ENCODE results near the gene RASSF8. TPM values are rescaled to one million over a fixed set of nuclear protein-coding genes. Genes with fewer than 3 reads are reported as not detected.

The RASSF8 gene
- total RNA-seq, 4 donors from 2014 or later = 32.0 to 79.5 (median 50.8) TPM

DNA sequence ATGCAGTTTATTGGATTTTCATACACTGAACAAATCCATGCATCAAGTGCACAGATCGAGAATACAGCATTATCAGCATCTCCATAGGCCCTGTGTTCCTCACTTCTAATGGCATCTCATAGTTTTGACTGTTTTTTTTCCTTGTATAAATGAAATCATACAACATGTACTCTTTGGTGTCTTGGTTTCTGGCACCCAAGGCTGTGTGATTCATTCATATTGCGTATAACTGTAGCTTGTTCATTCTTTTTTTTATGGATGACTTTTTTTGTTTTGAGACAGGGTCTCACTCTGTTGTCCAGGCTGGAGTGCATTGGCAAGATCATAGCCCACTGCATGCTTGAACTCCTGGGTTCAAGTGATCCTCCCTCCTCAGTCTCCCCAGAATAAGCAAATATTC lies 14.3 kb downstream of the RASSF8 start:
- DNase-seq (ENCODE audit: low spot score) (no peak), ATAC-seq (ENCODE audit: low FRiP score) (peak; percentile 42)
- TF ChIP-seq, protein P1, sequence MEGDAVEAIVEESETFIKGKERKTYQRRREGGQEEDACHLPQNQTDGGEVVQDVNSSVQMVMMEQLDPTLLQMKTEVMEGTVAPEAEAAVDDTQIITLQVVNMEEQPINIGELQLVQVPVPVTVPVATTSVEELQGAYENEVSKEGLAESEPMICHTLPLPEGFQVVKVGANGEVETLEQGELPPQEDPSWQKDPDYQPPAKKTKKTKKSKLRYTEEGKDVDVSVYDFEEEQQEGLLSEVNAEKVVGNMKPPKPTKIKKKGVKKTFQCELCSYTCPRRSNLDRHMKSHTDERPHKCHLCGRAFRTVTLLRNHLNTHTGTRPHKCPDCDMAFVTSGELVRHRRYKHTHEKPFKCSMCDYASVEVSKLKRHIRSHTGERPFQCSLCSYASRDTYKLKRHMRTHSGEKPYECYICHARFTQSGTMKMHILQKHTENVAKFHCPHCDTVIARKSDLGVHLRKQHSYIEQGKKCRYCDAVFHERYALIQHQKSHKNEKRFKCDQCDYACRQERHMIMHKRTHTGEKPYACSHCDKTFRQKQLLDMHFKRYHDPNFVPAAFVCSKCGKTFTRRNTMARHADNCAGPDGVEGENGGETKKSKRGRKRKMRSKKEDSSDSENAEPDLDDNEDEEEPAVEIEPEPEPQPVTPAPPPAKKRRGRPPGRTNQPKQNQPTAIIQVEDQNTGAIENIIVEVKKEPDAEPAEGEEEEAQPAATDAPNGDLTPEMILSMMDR (IDR thresholded peaks at IDR 0.05) = no peak

DNA sequence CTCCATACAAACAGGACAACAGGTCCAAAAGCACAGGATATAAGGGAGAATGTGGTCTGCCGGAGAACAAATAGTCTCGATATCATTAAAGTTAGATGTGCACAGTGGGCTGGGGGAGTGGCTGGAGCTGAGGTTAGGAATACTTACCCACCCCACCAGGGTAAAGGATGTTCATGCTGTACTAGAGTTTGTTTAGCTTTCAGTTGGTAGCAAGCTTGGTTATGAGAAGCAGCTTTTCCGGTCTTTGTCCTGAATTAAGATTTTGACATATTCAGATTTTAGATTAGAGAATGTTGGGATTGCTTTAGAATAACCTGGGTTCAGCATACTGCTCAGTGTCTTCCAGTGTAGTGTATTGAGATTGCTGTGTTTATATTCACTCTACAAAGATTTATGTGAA lies 16.7 kb downstream of the RASSF8 start:
- TF ChIP-seq, protein P1 (IDR thresholded peaks at IDR 0.05) = no peak
- no peak for DNase-seq (ENCODE audit: low spot score)
- ATAC-seq (ENCODE audit: low FRiP score) = no peak

DNA sequence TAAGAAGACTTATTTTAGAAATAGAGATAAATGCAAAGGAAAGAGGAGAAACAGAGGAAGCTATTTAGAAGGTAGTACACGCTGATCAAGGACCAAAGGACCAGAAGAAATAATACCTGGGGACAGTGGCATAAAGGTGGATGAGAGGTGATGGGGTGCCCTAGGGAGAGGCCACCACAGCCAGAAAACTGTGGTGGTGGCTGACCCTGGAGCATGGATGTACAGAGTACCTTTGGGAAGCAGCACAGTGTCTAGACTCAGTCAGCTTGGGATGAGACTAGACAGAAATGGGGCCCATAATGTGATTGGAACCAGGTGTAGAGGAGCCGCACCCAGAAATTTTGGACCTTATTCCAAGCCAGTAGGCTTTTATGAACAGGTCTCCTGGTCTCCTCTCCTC lies 17.2 kb downstream of the RASSF8 start:
- DNase-seq (ENCODE audit: low spot score) (no peak), ATAC-seq (ENCODE audit: low FRiP score) (no peak)
- TF ChIP-seq, protein P1 (IDR thresholded peaks at IDR 0.05) = no peak

DNA sequence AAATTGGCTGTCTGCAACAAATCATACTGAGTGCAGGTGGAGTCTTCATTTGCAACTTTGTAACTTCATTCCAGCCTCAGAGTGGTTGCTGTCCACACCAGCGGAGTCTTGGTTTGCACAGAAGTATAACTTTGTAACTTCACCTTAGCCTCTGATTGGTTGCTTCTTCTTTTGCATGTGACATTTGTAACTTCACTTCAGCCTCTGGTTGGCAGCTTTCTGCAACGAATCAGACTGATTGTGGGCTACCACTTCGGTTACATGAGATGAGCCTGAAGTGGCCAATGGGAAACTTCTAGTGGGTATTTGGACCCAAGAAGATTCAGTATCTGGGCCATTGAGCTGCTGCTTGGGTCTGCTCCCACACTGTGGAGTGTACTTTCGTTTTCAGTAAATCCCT lies 17.8 kb downstream of the RASSF8 start:
- DNase-seq (ENCODE audit: low spot score) = no peak
- no peak for ATAC-seq (ENCODE audit: low FRiP score)
- TF ChIP-seq, protein P1 (IDR thresholded peaks at IDR 0.05) = no peak

DNA sequence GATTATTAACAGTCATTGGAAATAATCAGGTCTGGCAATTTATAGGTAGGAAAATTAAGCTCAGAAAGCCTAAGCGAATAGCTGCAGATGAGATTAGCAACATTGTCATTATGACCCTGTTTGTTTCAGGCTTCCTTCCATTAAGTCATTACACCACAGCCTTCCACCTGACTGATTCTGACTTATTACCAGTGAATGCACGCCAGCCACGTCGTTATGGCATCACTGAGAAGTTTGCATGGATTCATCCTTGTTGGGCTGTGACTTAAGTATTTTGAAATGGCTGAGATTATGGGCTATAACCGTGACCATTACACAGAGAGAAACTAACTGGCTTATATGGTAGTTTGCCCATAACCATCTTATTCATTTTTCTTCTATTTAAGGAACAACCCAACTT lies 18.6 kb downstream of the RASSF8 start:
- DNase-seq (ENCODE audit: low spot score) (no peak), ATAC-seq (ENCODE audit: low FRiP score) (no peak)
- TF ChIP-seq, protein P1 (IDR thresholded peaks at IDR 0.05) = no peak

DNA sequence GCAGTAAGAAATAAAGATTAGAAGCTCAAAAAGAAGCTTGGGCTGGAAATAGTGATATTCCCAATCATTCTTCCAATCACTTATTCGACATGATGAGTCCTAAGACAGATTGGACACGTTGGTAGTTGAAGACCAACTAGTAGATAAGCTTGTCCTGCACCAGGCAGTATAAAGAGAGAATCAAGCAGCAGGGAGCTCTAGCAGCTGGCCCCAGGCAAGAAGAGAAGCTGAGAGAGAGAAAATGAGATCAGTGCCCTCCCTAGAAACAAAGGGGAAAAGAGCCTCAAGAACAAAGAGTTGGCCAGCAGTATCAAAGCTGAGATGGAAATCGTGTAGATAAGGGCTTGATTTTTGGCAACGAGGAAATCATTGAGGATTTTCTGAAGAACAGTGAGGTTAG lies 20.6 kb downstream of the RASSF8 start:
- TF ChIP-seq, protein P1 (IDR thresholded peaks at IDR 0.05) = no peak
- no peak for ATAC-seq (ENCODE audit: low FRiP score)
- no peak for DNase-seq (ENCODE audit: low spot score)

DNA sequence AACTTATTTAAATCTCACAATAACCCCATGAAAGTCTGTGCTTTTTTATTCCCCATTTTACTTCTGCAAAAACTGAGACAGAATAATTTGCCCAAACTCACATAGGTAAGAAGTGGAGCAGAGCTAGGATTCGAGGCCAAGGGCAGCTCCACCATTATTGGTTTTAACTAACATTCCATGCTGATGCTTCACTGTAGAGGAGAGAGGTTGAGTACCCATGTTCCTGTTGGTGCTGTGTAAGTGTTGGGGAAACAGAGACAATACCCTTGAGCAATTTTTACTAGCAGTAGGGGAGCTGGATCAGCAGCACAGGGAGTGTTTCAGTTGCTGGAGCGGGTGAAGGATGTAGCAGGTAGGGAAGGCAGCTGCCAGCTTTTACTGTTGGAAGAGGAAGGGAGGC lies 21.1 kb downstream of the RASSF8 start:
- TF ChIP-seq, protein P1 (IDR thresholded peaks at IDR 0.05) = no peak
- DNase-seq (ENCODE audit: low spot score) = no peak
- no peak for ATAC-seq (ENCODE audit: low FRiP score)

Measured in omental fat pad (tissue), 4 donors.